Forelimb muscle (tissue), 1 donor: ENCODE results near the gene PABPC5. TPM values are rescaled to one million over a fixed set of nuclear protein-coding genes. Genes with fewer than 3 reads are reported as not detected.

Source experiments
- DNase-seq: peaks from one replicate; pipeline ENCODE4 v3.0.0-alpha.2; 2013; ENCODE audit warnings: low read depth
- polyA plus RNA-seq: library from polyadenylated mRNA; unstranded; fragments of 120-200 nt; gene quantifications from one replicate; pipeline ENCODE4 v1.2.1, GENCODE V29; 2013; ENCODE audit not compliant: insufficient read length

PABPC5 gene
- 5.4 TPM for polyA plus RNA-seq

DNA sequence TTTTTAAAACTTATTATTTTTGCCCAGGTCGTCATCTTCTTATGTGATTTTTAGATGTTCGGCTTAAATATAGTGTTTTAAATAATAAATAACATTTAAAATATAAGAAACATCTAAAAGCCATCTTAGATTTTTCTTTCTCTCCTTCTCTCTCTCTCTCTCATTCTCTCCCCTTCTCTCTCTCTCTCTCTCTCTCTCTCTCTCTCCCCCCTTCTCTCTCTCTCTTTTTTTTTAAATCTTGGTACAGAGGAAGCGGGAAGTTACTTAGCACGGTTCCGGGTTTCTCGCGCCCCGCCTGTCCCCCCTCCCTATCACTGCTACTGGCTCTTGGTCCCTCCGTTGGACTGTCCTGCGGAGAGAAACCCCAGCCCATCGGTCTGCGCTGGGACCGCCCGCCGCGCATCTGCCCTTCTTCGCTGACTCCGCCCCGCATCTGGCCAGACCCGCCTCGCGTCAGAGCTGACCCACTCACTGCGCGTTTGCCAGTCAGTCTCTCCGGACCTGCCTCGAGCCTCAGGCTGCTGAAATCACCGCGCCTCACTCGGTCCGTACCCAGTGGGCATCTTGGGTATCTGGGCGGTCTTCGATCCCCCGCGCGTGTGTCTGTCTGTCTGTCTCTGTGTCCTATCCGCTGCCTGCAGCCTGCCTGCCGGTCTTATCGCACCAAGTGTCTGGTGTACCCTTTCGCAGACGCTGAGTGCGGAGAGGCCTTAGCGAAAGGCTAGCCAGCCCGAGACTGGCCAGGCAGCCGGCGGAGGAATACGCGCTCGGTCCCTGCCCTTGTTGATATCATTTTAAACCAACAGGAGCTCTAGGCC is at the start of gene PABPC5:
PABPC5 (plus strand) TSS at position 489 of the 818 bp plus-strand sequence. CDS start 739 bp downstream, outside the sequence.
- peak; percentile 39 for DNase-seq

DNA sequence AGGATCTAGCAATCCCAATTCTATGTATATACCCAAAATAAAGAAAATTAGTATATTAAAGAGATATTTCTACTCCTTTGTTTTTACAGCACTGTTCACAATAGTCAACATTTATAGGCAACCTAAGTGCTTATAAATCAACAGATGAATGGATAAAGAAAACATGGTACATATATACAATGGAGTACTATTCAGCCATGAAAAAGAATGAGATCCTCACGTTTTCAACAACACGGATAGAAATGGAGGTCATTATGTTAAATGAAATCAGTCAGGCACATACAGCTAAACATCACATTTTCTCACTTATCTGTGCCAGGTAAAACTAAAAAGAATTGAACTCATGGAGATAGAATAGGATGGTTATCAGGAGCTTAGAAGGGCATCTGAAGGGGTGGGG is 45.6 kb upstream of the PABPC5 start:
- no peak for DNase-seq

DNA sequence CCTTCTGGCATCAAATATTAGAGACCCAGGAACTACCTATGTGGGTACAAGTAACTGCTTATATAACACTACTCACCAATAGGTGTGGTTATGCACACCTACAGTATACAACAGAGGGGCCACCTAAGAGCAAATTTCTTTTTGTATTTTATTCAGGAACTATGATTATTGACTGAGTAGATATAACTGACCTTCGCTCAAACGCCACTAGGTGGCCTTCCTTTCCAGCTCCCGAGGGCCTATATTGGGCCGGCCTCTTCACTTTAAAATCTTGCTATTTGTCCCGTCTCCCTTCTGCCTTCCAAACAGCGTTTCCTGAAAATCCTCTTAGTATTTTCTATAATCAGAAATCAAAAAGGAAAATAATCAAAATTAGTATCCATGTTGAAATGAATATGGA is 19.9 kb upstream of the PABPC5 start:
- DNase-seq = no peak

DNA sequence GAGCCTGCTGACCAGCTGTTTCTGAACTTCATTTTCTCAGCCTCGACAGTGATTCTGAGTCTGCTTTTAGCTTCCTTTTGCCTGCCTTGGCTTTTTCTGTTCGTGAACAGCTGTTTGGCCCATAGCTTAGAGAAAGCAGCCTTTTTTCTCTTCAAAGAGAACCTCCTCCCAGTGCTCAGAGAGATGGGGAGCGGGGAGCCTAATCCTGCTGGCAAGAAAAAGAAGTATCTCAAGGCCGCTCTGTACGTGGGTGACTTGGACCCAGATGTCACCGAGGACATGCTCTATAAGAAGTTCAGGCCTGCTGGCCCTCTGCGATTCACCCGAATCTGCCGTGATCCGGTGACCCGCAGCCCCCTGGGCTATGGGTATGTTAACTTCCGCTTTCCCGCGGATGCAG is 756 bp downstream of the PABPC5 start:
- DNase-seq = no peak
